SK-N-SH (cell line): ENCODE measurements around the gene WDR62.
A peak's percentile ranks its signal among the peaks of the same experiment; 100 is the strongest.

Experiments used
- NRF1 ChIP-seq: IDR thresholded peaks from 2 replicates; pipeline ENCODE4 v1.6.1; 2012; ENCODE audit warnings: low read depth, mild to moderate bottlenecking, low read length
- POLR2AphosphoS5 ChIP-seq: IDR thresholded peaks from 2 replicates; pipeline ENCODE4 v1.6.1; 2012; ENCODE audit warnings: low read depth, low read length
- RFX5 ChIP-seq: IDR thresholded peaks from 2 replicates; pipeline ENCODE4 v1.6.1; 2012; ENCODE audit warnings: mild to moderate bottlenecking, improper control_type of control experiment, low read length
- TAF1 ChIP-seq: IDR thresholded peaks from 2 replicates; pipeline ENCODE4 v1.6.1; 2012; ENCODE audit warnings: low read depth, mild to moderate bottlenecking, low read length, moderate library complexity, borderline replicate concordance
- TEAD4 ChIP-seq: IDR thresholded peaks from 2 replicates; pipeline ENCODE4 v1.4.0; 2012; ENCODE audit warnings: mild to moderate bottlenecking, borderline replicate concordance; ENCODE audit not compliant: insufficient read depth
- YY1 ChIP-seq: IDR thresholded peaks from 2 replicates; pipeline ENCODE4 v1.4.0; 2012; ENCODE audit warnings: low read depth, mild to moderate bottlenecking
- TF ChIP-seq, protein P1 (sequence below): IDR thresholded peaks from 2 replicates; pipeline ENCODE4 v1.6.1; 2012; ENCODE audit warnings: mild to moderate bottlenecking, low read depth, low read length, moderate library complexity
- TF ChIP-seq, protein P2 (sequence below): fragments of 200-600 bp; sonication (generic); IDR thresholded peaks from 2 replicates; pipeline ENCODE4 v1.6.1; 2017; ENCODE audit warnings: antibody characterized with exemption, mild to moderate bottlenecking, moderate library complexity
- TF ChIP-seq, protein P3 (sequence below): IDR thresholded peaks from 2 replicates; pipeline ENCODE4 v1.4.0; 2012; ENCODE audit warnings: low read depth, borderline replicate concordance
- TF ChIP-seq, protein P4 (sequence below): IDR thresholded peaks from 2 replicates; pipeline ENCODE4; 2012
- TF ChIP-seq, protein P5 (sequence below): IDR thresholded peaks from 2 replicates; pipeline ENCODE4 v1.4.0; 2012; ENCODE audit warnings: low read depth, borderline replicate concordance

DNA sequence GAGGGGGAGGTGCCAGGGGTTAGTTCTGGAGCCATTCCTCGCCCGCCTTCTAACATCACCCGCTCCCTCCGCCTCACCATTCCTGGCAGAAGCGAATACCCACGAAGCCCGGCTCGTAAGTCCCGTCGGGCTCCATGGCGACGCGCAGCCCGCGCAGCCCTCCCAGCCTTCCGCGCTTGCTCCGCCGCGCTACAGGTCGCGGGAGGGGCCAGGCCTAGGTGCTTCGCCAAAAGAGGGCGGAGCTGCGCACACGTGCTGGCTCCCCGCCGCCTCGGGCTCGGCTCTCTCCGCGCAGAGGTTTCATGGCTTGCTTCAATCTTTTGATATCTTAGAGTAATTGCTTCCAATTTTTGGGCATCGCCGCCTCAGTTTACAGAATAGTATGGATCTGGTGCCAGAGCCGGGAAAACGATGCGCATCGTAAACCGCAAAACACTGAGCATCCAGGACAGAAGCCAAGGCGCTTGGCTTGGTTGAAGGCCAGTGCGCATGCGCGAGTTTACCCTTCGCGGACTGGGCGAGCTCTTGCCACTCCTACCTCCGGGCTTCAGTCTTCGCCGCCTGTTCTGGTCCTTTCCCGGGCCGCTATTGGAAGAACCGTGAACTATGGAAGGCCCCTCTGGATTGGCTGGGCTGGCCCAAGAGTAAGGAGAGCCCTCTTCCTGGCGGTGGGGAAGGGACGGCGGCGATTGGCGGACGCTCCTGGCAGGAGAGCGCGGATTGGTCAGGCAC, 60.2 kb downstream of the WDR62 start, which contains the start of gene POLR2I:
- TF ChIP-seq NRF1 (peak; percentile 89), POLR2AphosphoS5 (peak; percentile 73), YY1 (peak; percentile 70; the same call in 1 of the 2 replicates), TAF1 (0 out of 2 replicates have a peak, but pooled peaks have one; percentile 55), RFX5 (peak; percentile 76), TEAD4 (no peak)
- TF ChIP-seq, protein P1, sequence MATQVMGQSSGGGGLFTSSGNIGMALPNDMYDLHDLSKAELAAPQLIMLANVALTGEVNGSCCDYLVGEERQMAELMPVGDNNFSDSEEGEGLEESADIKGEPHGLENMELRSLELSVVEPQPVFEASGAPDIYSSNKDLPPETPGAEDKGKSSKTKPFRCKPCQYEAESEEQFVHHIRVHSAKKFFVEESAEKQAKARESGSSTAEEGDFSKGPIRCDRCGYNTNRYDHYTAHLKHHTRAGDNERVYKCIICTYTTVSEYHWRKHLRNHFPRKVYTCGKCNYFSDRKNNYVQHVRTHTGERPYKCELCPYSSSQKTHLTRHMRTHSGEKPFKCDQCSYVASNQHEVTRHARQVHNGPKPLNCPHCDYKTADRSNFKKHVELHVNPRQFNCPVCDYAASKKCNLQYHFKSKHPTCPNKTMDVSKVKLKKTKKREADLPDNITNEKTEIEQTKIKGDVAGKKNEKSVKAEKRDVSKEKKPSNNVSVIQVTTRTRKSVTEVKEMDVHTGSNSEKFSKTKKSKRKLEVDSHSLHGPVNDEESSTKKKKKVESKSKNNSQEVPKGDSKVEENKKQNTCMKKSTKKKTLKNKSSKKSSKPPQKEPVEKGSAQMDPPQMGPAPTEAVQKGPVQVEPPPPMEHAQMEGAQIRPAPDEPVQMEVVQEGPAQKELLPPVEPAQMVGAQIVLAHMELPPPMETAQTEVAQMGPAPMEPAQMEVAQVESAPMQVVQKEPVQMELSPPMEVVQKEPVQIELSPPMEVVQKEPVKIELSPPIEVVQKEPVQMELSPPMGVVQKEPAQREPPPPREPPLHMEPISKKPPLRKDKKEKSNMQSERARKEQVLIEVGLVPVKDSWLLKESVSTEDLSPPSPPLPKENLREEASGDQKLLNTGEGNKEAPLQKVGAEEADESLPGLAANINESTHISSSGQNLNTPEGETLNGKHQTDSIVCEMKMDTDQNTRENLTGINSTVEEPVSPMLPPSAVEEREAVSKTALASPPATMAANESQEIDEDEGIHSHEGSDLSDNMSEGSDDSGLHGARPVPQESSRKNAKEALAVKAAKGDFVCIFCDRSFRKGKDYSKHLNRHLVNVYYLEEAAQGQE = 0 out of 2 replicates have a peak, but pooled peaks have one; percentile 26
- TF ChIP-seq, protein P2, sequence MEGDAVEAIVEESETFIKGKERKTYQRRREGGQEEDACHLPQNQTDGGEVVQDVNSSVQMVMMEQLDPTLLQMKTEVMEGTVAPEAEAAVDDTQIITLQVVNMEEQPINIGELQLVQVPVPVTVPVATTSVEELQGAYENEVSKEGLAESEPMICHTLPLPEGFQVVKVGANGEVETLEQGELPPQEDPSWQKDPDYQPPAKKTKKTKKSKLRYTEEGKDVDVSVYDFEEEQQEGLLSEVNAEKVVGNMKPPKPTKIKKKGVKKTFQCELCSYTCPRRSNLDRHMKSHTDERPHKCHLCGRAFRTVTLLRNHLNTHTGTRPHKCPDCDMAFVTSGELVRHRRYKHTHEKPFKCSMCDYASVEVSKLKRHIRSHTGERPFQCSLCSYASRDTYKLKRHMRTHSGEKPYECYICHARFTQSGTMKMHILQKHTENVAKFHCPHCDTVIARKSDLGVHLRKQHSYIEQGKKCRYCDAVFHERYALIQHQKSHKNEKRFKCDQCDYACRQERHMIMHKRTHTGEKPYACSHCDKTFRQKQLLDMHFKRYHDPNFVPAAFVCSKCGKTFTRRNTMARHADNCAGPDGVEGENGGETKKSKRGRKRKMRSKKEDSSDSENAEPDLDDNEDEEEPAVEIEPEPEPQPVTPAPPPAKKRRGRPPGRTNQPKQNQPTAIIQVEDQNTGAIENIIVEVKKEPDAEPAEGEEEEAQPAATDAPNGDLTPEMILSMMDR = no peak
- TF ChIP-seq, protein P3, sequence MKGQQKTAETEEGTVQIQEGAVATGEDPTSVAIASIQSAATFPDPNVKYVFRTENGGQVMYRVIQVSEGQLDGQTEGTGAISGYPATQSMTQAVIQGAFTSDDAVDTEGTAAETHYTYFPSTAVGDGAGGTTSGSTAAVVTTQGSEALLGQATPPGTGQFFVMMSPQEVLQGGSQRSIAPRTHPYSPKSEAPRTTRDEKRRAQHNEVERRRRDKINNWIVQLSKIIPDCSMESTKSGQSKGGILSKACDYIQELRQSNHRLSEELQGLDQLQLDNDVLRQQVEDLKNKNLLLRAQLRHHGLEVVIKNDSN = peak; percentile 76; the same call in 1 of the 2 replicates
- TF ChIP-seq, protein P4, sequence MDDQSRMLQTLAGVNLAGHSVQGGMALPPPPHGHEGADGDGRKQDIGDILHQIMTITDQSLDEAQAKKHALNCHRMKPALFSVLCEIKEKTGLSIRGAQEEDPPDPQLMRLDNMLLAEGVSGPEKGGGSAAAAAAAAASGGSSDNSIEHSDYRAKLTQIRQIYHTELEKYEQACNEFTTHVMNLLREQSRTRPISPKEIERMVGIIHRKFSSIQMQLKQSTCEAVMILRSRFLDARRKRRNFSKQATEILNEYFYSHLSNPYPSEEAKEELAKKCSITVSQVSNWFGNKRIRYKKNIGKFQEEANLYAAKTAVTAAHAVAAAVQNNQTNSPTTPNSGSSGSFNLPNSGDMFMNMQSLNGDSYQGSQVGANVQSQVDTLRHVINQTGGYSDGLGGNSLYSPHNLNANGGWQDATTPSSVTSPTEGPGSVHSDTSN = 0 out of 2 replicates have a peak, but pooled peaks have one; percentile 22
- TF ChIP-seq, protein P5, sequence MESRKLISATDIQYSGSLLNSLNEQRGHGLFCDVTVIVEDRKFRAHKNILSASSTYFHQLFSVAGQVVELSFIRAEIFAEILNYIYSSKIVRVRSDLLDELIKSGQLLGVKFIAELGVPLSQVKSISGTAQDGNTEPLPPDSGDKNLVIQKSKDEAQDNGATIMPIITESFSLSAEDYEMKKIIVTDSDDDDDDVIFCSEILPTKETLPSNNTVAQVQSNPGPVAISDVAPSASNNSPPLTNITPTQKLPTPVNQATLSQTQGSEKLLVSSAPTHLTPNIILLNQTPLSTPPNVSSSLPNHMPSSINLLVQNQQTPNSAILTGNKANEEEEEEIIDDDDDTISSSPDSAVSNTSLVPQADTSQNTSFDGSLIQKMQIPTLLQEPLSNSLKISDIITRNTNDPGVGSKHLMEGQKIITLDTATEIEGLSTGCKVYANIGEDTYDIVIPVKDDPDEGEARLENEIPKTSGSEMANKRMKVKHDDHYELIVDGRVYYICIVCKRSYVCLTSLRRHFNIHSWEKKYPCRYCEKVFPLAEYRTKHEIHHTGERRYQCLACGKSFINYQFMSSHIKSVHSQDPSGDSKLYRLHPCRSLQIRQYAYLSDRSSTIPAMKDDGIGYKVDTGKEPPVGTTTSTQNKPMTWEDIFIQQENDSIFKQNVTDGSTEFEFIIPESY = no peak
